GM19397 (cell line): ENCODE measurements around the gene AAGAB.
"Not testable (repeated sequence)": the region's sequence is repeated elsewhere in the genome, so short reads cannot be mapped to it uniquely, and the experiment has no call there.

Experiments used
- ATAC-seq: cut with Tn5 transposase; IDR thresholded peaks from one replicate; pipeline ENCODE4 v1.9.1; 2021; ENCODE audit warnings: mild to moderate bottlenecking, moderate library complexity; ENCODE audit not compliant: unreplicated experiment

AAGAB gene, protein sequence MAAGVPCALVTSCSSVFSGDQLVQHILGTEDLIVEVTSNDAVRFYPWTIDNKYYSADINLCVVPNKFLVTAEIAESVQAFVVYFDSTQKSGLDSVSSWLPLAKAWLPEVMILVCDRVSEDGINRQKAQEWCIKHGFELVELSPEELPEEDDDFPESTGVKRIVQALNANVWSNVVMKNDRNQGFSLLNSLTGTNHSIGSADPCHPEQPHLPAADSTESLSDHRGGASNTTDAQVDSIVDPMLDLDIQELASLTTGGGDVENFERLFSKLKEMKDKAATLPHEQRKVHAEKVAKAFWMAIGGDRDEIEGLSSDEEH

DNA sequence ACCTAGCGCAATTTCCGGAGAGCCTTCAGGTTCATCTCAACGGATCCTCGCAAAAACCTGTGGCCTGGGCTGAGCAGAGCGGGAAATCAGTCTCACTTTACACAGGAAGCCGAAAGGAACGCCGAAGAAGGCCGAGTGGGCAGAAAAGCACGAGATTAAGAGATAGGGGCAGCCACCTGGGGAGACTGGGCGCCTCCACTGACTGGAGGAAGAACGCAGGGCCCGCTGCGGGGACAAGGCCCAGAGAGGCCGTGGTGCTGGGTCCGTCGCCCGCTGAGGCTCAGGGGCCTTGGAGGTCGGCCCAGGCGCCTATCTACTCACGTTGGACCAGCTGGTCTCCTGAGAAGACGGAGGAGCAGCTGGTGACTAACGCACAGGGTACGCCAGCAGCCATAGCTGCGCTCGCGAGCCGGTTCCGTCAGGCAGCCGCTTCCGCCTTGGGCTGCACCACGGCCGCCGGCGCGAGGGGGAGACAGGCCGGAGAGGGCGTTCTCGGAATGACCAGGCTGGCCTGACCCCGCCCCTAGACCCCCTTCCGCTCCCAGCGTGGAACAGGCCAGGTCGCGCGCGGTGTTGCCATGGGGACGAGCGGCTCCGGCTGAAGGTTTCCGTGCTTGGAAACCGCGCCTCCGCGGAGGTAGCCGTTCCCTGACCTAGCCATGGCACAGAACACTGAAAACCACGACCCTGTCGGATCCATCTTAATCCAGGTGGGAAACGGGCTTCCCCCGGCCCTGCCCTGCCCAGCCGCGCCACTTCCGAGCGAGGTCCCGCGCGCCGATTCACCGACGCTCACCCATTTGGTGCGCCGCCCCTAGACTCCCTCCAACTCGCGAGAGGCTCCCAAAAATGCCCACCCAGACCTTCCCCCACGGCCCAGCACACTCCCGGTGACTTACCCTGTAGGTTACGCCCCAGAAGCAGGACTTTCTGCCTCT is at the start of gene AAGAB, which contains the start of gene IQCH:
TSS of gene AAGAB (minus strand) at position 424 of the 938 bp plus-strand sequence. CDS start at position 394, 30 bp downstream.
TSS of gene IQCH (plus strand) at position 549 of the 938 bp plus-strand sequence. CDS start at position 660, 111 bp downstream.
- ATAC-seq: peak; percentile 94

DNA sequence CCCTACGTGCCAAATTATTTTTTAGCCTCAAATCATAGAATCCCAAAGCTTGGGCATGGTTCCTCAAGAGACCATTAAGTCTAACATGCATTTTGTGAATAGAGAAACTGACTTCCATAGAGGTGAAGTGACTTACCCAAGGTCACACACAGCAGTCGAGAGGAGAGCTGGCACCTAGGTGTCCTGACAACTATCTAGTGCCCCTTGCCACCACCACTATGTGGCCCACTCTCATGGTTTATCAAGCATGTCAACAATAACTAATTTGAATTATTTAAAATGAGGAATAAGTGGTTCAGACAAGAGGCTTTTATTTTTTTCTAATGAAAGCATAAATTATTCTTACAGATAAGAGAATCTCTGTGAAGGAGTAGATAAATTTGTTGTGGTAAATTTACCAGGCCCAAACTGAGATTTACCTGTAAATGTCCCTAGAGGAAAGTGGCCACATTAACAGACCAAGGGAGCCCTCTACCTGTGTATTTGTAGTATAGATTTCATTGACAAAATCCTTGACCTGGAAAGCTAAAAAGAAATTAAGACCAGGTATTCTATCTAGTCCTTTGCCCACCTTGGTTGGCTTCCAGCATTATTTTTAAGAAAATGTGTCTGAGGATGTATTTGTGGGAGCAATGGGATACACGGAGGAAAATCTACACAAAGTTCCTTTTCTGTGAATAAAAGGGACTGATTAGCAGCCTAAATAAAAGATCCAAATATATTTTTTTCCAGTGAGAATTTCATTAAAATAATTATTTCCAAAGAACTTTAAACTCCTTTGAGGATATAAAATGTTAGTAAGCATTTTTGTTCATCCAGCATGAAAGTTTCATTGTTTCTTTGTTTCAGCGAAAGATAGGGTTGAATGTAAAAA is 49.3 kb upstream of the AAGAB start:
- no peak for ATAC-seq

DNA sequence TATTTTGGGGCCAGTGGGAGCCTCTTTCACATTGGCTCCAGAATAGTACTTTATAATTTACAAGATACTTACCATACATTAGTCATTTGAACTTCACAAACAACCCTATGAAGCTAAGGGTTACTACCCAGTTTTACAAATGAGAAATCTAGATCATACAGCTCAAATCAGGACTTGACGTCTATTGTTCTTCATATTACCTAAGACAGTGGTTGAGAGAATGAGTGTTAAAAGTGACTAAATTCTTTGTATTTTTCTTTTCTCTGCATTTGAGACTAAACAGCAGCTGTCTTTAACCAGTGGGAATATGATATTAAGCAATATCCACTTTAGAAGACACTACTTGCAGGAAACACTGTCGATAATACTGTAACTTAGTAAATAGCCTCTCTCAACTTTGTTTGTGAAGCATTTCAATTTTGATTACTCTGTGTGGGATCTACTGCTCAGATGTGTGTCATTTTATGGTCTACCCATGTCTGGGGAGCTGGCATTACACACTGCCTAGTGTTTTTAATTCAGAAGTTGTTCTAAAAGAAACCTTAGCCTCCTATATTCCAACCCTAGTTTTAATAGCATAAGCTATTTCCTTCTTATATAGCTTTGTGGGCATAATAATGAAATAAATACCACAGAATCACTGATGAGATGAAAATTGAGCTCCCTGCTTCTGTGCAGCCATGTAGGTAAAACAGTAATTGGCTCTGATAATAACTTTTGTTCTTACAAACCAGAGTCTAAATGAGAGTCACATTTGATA is 46.0 kb upstream of the AAGAB start:
- no peak for ATAC-seq

DNA sequence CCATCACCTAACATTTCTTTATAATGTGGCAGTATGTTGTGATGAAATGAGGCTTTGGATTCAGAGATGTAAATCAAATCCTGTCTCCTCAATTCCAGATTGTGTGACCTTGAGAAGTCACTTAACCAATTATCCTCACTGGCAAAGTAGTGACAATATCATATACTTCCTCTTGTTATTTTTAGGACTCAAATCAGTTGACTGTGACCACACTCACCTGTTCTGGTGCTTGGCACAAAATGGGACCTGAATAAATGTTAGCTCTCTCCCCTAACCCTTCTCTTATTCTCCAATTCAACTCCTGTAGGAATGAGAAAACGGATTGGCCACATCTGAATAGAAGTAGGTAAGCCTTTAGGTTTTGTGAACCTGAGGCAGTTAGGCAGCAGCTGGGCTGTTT is 42.2 kb upstream of the AAGAB start:
- no peak for ATAC-seq

DNA sequence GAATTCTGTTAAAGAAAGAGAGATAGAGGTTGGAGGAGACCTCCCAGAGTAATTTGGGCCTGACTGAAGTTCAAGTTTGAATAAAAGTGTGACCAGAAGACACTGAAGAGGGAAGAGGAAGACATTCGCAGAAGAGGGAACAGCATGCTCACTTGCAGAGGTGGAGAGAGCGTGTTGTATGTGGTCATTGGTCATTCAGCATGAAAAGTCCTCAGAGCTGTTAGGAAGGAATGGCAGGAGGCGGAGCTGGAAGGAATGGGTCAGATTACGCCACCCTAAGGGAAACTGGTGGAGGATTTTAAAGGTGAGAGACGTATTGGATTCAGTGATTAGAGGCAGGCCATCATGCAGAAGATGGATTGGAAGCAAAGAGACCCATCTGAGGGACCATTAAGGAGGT is 41.7 kb upstream of the AAGAB start:
- no peak for ATAC-seq

DNA sequence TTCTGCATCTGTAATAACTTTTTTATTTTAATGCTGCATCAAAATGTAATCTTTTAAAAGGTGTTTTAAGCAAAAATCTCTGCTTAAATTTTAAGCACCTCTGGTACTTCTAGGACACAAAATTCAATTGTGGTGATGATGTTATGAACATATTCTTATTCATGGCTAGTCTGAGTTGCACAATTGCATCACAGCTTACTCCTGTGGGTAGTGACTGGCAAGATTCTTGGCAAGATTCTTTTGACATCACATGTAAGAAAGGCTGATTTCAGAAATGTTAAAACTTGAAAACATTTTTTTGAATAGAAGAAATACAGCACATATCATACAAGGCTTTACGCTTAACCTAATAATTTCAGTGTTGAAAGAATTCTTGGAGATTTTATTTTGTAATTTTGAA is 35.9 kb upstream of the AAGAB start:
- no peak for ATAC-seq

DNA sequence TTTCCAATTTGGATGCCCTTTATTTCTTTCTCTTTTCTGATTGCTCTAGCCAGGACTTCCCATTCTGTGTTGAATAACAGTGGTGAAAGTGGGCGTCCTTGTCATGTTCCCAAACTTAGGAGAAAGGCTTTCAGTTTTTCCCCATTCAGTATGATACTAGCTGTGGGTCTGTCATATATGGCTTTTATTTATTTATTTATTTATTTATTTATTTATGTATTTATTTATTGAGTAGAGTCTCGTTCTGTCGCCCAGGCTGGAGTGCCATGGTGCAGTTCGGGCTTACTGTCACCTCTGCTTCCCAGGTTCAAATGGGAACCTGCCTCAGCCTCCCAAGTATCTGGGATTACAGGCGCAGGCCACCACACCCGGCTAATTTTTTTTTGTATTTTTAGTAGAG is 31.9 kb upstream of the AAGAB start:
- not testable (repeated sequence) for ATAC-seq

DNA sequence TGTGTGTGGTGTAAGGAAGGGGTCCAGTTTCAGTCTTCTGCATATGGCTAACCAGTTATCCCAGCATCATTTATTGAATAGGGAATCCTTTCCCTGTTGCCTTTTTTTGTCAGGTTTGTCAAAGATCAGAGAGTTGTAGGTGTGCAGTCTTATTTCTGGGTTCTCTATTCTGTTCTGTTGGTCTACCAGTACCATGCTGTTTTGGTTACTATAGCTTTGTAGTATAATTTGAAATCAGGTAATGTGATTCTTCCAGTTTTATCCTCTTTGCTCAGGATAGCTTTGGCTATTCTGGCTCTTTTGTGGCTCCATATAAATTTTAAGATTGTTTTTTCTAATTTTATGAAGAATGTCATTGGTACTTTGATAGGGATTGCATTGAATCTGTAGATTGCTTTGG is 31.2 kb upstream of the AAGAB start:
- not testable (repeated sequence) for ATAC-seq

DNA sequence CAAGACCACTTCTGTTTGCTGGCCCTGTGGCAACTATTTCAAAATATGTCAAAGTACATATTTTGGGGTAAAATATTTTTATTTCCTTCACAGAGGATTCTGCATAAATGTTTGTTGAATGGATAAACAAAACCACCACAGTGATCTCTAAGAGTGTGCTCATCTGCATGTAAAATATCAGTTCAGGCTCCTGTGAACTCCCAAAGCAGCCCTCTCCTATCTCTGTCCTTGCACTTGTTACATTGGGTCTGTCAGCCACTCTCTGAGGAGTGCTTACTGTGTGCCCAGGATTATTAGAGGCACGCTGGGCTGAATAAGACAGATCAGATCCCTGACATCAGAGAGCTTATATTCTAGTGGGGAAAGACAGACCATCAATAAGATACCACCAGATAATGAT is 27.3 kb upstream of the AAGAB start:
- ATAC-seq: no peak

DNA sequence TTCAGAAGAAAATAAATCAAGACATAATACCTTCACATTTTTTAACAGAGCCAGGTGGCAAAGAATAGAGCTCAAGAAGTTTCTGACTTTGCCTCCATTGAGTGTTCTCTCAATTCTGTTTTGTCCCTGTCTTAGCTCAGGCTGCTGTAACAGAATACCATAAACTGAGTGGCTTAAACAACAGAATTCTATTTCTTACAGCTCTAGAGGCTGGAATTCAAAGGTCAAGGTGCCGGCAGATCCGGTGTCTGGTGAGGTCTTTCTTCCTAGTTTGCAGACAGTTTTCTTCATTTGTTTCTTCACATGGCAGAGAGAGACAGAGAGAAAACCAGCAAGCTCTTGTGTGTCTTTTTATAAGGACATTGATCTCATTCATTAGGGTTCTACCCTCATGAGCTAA is 25.8 kb upstream of the AAGAB start:
- no peak for ATAC-seq

DNA sequence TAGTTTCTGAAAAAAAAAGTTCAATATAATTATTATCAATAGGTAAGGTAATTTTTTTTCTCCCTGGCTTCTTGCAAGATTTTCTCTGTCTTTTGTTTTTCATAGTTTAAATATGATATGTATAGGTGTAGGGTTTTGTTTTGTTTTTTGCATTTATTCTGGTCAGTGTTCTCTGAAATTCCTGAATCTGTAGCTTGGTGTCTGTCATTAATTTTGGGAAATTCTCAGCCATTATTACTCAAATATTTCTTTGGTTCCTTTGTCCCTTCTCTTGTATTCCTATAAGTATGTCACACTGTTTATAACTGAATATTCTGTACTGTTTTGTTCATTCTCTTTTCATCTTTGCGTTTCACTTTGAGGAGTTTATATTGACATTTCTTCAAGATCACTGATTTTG is 22.2 kb upstream of the AAGAB start:
- ATAC-seq: no peak

DNA sequence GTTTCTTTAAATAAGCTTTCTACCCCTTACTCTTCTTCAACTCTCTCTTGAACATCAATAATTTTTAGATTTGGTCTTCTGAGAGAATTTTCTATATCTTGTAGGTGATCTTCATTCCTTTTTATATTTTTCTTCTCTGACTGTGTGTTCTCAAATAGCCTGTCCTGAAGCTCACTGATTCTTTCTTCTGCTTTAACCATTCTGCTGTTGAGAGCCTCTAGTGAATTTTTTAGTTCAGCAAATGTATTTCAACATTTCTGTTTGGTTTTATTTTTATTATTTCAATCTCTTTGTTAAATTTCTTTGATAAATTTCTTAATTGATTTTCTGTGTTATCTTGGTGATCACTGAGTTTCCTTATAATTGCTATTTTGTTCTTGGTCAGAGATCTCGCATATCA is 19.8 kb upstream of the AAGAB start:
- no peak for ATAC-seq

DNA sequence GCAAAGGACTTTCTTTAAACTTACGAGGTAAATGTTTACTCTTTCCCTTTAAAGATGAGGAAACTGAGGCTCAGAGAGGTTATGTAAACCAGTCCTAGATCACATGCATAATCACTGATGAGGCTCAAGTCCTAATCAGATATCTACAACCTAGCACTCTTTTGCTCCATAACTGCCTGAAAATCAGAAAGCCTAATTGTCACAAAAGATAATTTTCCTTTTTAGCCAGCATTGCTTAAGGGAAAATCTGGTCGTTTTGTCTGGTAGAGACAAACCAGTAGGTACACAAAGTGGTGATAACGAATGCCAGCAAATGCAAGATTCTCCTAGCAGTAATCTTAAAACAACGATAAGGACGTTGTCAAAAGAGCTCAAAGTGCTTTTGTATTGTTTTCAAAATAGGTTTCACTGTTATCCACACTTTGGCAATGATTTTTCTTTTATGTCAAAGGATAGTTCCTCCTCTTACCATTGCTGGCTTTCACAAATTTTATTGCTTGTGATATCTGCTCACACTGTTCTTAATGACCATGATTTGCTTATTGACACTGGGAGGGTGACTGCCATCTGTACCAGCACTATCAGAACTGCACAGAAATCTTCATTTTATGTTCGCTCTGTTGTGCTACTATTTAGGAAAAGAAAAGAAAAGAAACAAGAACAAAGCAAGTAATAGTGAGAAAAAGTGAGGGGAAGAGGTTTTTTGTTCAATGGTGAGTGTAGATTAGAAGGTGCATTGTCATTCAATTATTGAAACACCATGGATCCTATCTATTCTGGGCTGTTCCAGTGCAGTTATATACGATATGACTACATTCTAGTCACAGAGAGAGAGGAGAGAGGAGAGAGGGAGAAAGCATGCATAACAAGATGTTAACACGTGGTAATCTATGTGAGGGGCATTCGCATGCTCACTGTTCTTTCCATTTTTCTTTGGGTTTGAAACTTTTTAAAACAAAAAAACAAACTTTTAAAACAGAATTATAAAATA is 13.8 kb upstream of the AAGAB start:
- no peak for ATAC-seq

DNA sequence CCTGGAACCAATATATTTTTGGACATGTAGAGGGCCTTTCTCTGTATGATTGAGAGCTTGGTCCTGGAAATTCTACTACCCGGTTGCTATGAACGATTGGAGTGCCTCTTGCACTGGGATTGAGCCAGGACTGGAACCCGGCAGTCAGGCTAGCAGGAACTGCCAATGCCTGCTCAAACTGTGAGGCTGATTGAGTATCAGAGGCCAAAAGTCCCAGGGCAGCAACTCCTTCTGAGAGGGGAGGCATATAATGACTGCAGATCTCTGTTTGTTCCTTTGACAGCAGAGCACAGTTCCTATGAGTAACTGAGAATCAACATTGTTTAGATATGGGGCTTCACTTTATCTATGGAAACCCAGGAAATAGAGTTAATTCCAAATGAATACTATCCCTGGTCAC is 13.0 kb upstream of the AAGAB start:
- ATAC-seq: no peak

DNA sequence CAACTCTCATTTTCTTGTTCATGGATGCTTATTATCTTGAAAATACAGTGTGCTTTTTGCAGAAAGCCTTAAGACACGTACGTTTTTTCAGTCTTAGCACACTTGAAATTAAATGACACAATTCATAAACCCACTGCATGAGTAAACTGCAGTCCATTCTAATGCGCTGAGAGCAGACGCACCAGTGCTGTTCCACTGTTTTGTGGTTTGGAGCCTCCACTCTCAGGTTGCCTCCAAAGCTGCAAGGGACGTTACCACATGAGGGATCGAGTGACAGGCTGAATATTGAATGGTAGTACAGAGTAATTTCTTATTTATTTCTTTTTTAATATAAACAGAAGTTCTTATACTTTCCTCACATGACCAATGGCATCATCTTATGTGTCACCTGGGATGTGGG is 12.4 kb upstream of the AAGAB start:
- ATAC-seq: no peak

DNA sequence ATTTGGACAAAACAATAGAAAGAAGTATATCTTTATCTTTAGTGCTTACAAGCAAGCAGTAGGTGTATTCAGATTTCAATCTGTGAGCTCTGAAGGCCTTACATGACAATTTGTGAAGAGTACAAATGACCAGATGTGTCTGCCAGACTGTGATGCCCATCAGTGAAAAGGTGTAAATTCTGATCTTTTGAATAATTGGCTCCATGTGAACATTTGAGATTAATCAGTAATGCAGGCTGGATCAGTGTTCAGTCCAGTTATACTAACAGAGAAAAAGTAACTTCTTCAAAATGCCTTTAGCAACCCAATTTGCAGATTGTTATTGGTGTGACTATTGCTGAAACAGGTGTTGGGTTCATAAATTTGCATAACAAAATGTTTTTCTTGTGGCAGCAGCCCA is 5.3 kb upstream of the AAGAB start:
- no peak for ATAC-seq

DNA sequence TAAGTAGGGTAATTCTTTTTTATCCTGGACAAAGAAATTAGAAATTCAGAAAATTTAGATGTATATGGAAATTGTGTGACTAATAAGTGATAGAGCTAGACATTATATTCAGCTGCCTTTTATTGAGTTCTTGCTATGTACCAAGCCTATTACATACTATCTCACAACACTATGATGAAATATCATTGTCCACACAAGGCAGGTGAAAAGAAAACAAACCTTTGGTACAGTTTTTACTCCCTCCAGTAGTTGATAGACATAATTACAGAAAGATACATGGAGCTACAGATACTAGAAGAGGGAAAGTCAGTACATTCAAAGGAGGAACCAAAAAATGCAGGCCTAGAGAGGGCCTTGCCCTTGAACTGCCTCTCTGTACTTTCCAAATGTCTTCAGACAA is 4.9 kb upstream of the AAGAB start:
- no peak for ATAC-seq

DNA sequence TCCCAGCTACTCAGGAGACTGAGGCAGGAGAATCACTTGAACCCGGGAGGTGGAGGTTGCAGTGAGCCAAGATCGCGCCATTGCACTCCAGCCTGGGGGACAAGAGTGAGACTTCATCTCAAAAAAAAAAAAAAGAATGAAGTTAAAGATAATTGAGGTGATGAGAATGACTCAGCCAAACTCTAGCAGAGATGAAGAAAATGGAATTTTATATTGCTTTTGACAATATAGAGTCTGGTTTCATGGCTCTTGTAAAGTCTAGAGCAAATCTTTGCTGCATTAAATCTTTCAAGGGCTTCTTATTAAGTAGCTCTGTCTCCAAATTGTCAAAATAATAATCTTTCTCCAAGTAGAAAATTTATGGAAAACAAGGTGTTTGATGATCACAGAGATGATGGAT is 4.0 kb upstream of the AAGAB start:
- ATAC-seq: not testable (repeated sequence)

DNA sequence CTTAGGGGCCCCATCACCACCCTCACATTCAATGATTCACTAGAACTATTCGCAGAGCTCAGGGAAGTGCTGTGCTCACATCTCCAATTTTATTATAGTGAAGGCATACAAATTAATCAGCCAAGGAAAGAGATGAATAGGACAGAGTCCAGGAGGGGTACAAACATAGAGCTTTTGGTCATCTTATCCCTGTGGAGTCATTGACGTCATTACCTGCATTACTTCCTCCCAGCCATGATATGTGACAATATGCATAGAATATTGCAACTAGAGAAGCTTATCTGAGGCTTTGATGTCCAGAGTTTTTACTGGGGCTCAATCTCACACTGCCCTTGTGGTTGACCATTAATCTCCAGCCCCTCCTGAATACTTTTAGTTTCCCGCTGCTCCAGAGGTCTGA is 1.6 kb upstream of the AAGAB start:
- ATAC-seq: no peak
